Skeletal muscle satellite cell (primary cell): ENCODE measurements around the gene VPS26C. TPM values are rescaled to one million over a fixed set of nuclear protein-coding genes. Genes with fewer than 3 reads are reported as not detected.
A peak's percentile ranks its signal among the peaks of the same experiment; 100 is the strongest.
"Not testable (repeated sequence)": the region's sequence is repeated elsewhere in the genome, so short reads cannot be mapped to it uniquely, and the experiment has no call there.

Experiments used
- H3K27me3 ChIP-seq: 2 replicates; pipeline ENCODE4 v1.7.0; 2013; ENCODE audit warnings: low read length; ENCODE audit not compliant: control insufficient read depth, insufficient read depth
- H3K36me3 ChIP-seq: 2 replicates; pipeline ENCODE4 v1.7.0; 2013; ENCODE audit warnings: mild to moderate bottlenecking, control low read depth, low read length; ENCODE audit not compliant: insufficient read depth
- H3K4me1 ChIP-seq: 2 replicates; pipeline ENCODE4 v1.7.0; 2013; ENCODE audit warnings: low read length; ENCODE audit not compliant: control insufficient read depth, insufficient read depth
- H3K4me2 ChIP-seq: 2 replicates; pipeline ENCODE4 v1.7.0; 2013; ENCODE audit warnings: mild to moderate bottlenecking, low read length
- H3K4me3 ChIP-seq: 2 replicates; pipeline ENCODE4 v1.7.0; 2013; ENCODE audit warnings: low read length
- H3K9ac ChIP-seq: 2 replicates; pipeline ENCODE4 v1.7.0; 2013; ENCODE audit warnings: mild to moderate bottlenecking, low read depth, low read length, moderate library complexity
- H3K9me3 ChIP-seq: replicated peaks from 2 replicates; pipeline ENCODE4 v1.7.0; 2013; ENCODE audit warnings: mild to moderate bottlenecking, control low read depth, low read length
- total RNA-seq: library from RNA; depleted of rRNA; stranded (reverse); fragments of >200 nt; gene quantifications from 2 replicates; pipeline ENCODE4 v1.2.3, GENCODE V29; 2012; rRNA removed

The VPS26C gene
- 55.7 and 72.0 TPM in 2 replicates for total RNA-seq

- Histone ChIP-seq H3K27me3 (no peaks in the 10 kb centered on the region), H3K4me2 (peak within 1 kb of the TSS; percentile 89), H3K36me3 (no peaks in the 10 kb centered on the region), H3K4me3 (peak within 1 kb of the TSS; percentile 84), H3K4me1 (peaks cover 16% of the 10 kb centered on the region), H3K9ac (peak within 1 kb of the TSS; percentile 96), H3K9me3 (no peaks in the 10 kb centered on the region)
These were observed at the start of gene VPS26C for GRCh38 chr21:37267269-37268185. VPS26C (minus strand) TSS chr21:37267334; CDS start chr21:37267294, 40 bp downstream.

- H3K4me2 ChIP-seq, H3K36me3 ChIP-seq, H3K27me3 ChIP-seq, H3K9me3 ChIP-seq, H3K4me1 ChIP-seq, H3K4me3 ChIP-seq, H3K9ac ChIP-seq: not testable (repeated sequence)
These were observed 48.9 kb upstream of the VPS26C start for GRCh38 chr21:37316072-37316471.

- Histone ChIP-seq H3K9ac (no peak overlapping the region), H3K4me1 (no peaks in the 10 kb centered on the region), H3K9me3 (no peaks in the 10 kb centered on the region), H3K36me3 (no peaks in the 10 kb centered on the region), H3K27me3 (peaks cover 10% of the 10 kb centered on the region), H3K4me3 (no peak overlapping the region), H3K4me2 (no peak overlapping the region)
These were observed 33.1 kb upstream of the VPS26C start for GRCh38 chr21:37300114-37300751.

GRCh38 chr21:37297364-37297763 lies 30.2 kb upstream of the VPS26C start:
- no peak overlapping the region for H3K4me2 ChIP-seq
- no peaks in the 10 kb centered on the region for H3K4me1 ChIP-seq
- H3K27me3 ChIP-seq = peaks cover 17% of the 10 kb centered on the region
- no peak overlapping the region for H3K4me3 ChIP-seq
- no peaks in the 10 kb centered on the region for H3K36me3 ChIP-seq
- H3K9me3 ChIP-seq = no peaks in the 10 kb centered on the region
- H3K9ac ChIP-seq = no peak overlapping the region

GRCh38 chr21:37294679-37295078 lies 27.5 kb upstream of the VPS26C start:
- no peaks in the 10 kb centered on the region for H3K9me3 ChIP-seq
- no peak overlapping the region for H3K4me2 ChIP-seq
- no peaks in the 10 kb centered on the region for H3K4me1 ChIP-seq
- peaks cover 24% of the 10 kb centered on the region for H3K27me3 ChIP-seq
- H3K36me3 ChIP-seq = no peaks in the 10 kb centered on the region
- H3K9ac ChIP-seq = no peak overlapping the region
- H3K4me3 ChIP-seq = no peak overlapping the region

- Histone ChIP-seq H3K4me3 (no peak overlapping the region), H3K36me3 (no peaks in the 10 kb centered on the region), H3K4me2 (no peak overlapping the region), H3K9me3 (no peaks in the 10 kb centered on the region), H3K9ac (no peak overlapping the region), H3K4me1 (no peaks in the 10 kb centered on the region), H3K27me3 (peaks cover 18% of the 10 kb centered on the region)
These were observed 25.8 kb upstream of the VPS26C start for GRCh38 chr21:37292941-37293340.

- no peaks in the 10 kb centered on the region for H3K9me3 ChIP-seq
These were observed 24.9 kb upstream of the VPS26C start for GRCh38 chr21:37292041-37292440.

GRCh38 chr21:37283191-37283710 lies 16.1 kb upstream of the VPS26C start:
- not testable (repeated sequence) for H3K27me3 ChIP-seq, H3K4me2 ChIP-seq, H3K4me3 ChIP-seq, H3K9ac ChIP-seq, H3K36me3 ChIP-seq, H3K9me3 ChIP-seq, H3K4me1 ChIP-seq

More at GRCh38 chr21:37292041-37292440, 24.9 kb upstream of the VPS26C start:
- Histone ChIP-seq H3K36me3 (no peaks in the 10 kb centered on the region), H3K4me2 (no peak overlapping the region), H3K27me3 (peaks cover 13% of the 10 kb centered on the region), H3K4me3 (no peak overlapping the region), H3K9ac (no peak overlapping the region), H3K4me1 (no peaks in the 10 kb centered on the region)

- not testable (repeated sequence) for H3K4me3 ChIP-seq, H3K9ac ChIP-seq, H3K36me3 ChIP-seq, H3K4me2 ChIP-seq, H3K27me3 ChIP-seq, H3K4me1 ChIP-seq, H3K9me3 ChIP-seq
These were observed 15.5 kb upstream of the VPS26C start for GRCh38 chr21:37282602-37283001.

GRCh38 chr21:37281993-37282392 lies 14.9 kb upstream of the VPS26C start:
- no peaks in the 10 kb centered on the region for H3K9me3 ChIP-seq
- H3K4me2 ChIP-seq = no peak overlapping the region
- no peak overlapping the region for H3K4me3 ChIP-seq
- H3K27me3 ChIP-seq = no peaks in the 10 kb centered on the region
- H3K9ac ChIP-seq = no peak overlapping the region
- H3K4me1 ChIP-seq = no peaks in the 10 kb centered on the region
- no peaks in the 10 kb centered on the region for H3K36me3 ChIP-seq

- Histone ChIP-seq H3K4me2 (no peak overlapping the region), H3K4me1 (no peaks in the 10 kb centered on the region), H3K36me3 (no peaks in the 10 kb centered on the region), H3K9ac (no peak overlapping the region), H3K9me3 (no peaks in the 10 kb centered on the region), H3K4me3 (no peak overlapping the region), H3K27me3 (no peaks in the 10 kb centered on the region)
These were observed 14.4 kb upstream of the VPS26C start for GRCh38 chr21:37281579-37281978.
